ENCODE data around the gene SLC15A4.

SLC15A4 gene

GRCh38 chr12:128754275-128754674 is 69.5 kb downstream of the SLC15A4 start:
- no peak overlapping the region for H3K27ac Mint-ChIP-seq
- no peak for DNase-seq (ENCODE audit: low spot score in 2 of 2)

GRCh38 chr12:128753438-128753837 is 70.3 kb downstream of the SLC15A4 start:
- no peaks in the 10 kb centered on the region for H3K4me1 Mint-ChIP-seq
- H3K4me3 Mint-ChIP-seq: no peak overlapping the region
- no peak overlapping the region for H3K27ac Mint-ChIP-seq
- H3K36me3 Mint-ChIP-seq: no peaks in the 10 kb centered on the region
- ATAC-seq (ENCODE audit: low read depth): no peak
- peaks cover 4% of the 10 kb centered on the region for H3K27me3 Mint-ChIP-seq
- no peaks in the 10 kb centered on the region for H3K9me3 Mint-ChIP-seq
- no peak for DNase-seq (ENCODE audit: low spot score in 2 of 2)

More at GRCh38 chr12:128754275-128754674, 69.5 kb downstream of the SLC15A4 start:
- no peaks in the 10 kb centered on the region for H3K4me1 Mint-ChIP-seq
- H3K36me3 Mint-ChIP-seq: no peaks in the 10 kb centered on the region
- H3K9me3 Mint-ChIP-seq: no peaks in the 10 kb centered on the region
- no peak overlapping the region for H3K4me3 Mint-ChIP-seq
- peaks cover 8% of the 10 kb centered on the region for H3K27me3 Mint-ChIP-seq
- no peak for ATAC-seq (ENCODE audit: low read depth)

- no peaks in the 10 kb centered on the region for H3K27me3 Mint-ChIP-seq
- H3K36me3 Mint-ChIP-seq: no peaks in the 10 kb centered on the region
- H3K9me3 Mint-ChIP-seq: no peaks in the 10 kb centered on the region
- no peaks in the 10 kb centered on the region for H3K4me1 Mint-ChIP-seq
- DNase-seq (ENCODE audit: low spot score in 2 of 2) (no peak), ATAC-seq (ENCODE audit: low read depth) (no peak)
- no peak overlapping the region for H3K27ac Mint-ChIP-seq
- no peak overlapping the region for H3K4me3 Mint-ChIP-seq
These were observed 71.4 kb downstream of the SLC15A4 start for GRCh38 chr12:128752386-128752785.

- ATAC-seq (ENCODE audit: low read depth): no peak
- no peaks in the 10 kb centered on the region for H3K9me3 Mint-ChIP-seq
- no peak overlapping the region for H3K27ac Mint-ChIP-seq
- H3K36me3 Mint-ChIP-seq: no peaks in the 10 kb centered on the region
- H3K4me1 Mint-ChIP-seq: no peaks in the 10 kb centered on the region
- H3K4me3 Mint-ChIP-seq: no peak overlapping the region
- peaks cover 9% of the 10 kb centered on the region for H3K27me3 Mint-ChIP-seq
- DNase-seq (ENCODE audit: low spot score in 2 of 2): no peak
These were observed 76.3 kb downstream of the SLC15A4 start for GRCh38 chr12:128747441-128747840.

GRCh38 chr12:128745772-128746689 is 77.7 kb downstream of the SLC15A4 start:
- no peak overlapping the region for H3K4me3 Mint-ChIP-seq
- peaks cover 12% of the 10 kb centered on the region for H3K27me3 Mint-ChIP-seq
- H3K36me3 Mint-ChIP-seq: no peaks in the 10 kb centered on the region
- H3K4me1 Mint-ChIP-seq: no peaks in the 10 kb centered on the region
- no peak overlapping the region for H3K27ac Mint-ChIP-seq
- DNase-seq (ENCODE audit: low spot score in 2 of 2): no peak
- ATAC-seq (ENCODE audit: low read depth): no peak
- no peaks in the 10 kb centered on the region for H3K9me3 Mint-ChIP-seq

GRCh38 chr12:128743916-128744315 is 79.8 kb downstream of the SLC15A4 start:
- peaks cover 14% of the 10 kb centered on the region for H3K27me3 Mint-ChIP-seq
- H3K27ac Mint-ChIP-seq: no peak overlapping the region
- peaks cover 6% of the 10 kb centered on the region for H3K36me3 Mint-ChIP-seq
- ATAC-seq (ENCODE audit: low read depth) (no peak), DNase-seq (ENCODE audit: low spot score in 2 of 2) (no peak)
- H3K4me3 Mint-ChIP-seq: no peak overlapping the region
- peaks cover 8% of the 10 kb centered on the region for H3K9me3 Mint-ChIP-seq
- H3K4me1 Mint-ChIP-seq: no peaks in the 10 kb centered on the region

Measured in memory B cell (primary cell).